Vagina (tissue), 2 donors: Measurements from ENCODE around the gene HOXC11.

Experiments used
- CTCF ChIP-seq, 3 experiments: fragments of 450-650 bp in 2 of 3; fragments of 200-600 bp in 1 of 3; sonication (generic) in 1 of 3; IDR thresholded peaks; one replicate each; pipeline ENCODE4 v1.5.1; 2017 to 2019; ENCODE audit warnings: antibody characterized with exemption in 3 of 3, mild to moderate bottlenecking in 2 of 3, moderate library complexity in 2 of 3
- POLR2A ChIP-seq, 2 donors: fragments of 450-650 bp; IDR thresholded peaks; one replicate each; pipeline ENCODE4 v1.6.1; 2017; ENCODE audit warnings: antibody characterized with exemption in 2 of 2, mild to moderate bottlenecking in 2 of 2, moderate library complexity in 2 of 2
- POLR2AphosphoS5 ChIP-seq, 2 donors: sonication (generic); formaldehyde crosslinking; IDR thresholded peaks; one replicate each; pipeline ENCODE4 v1.9.0; 2017; ENCODE audit warnings: antibody characterized with exemption in 2 of 2, mild to moderate bottlenecking in 2 of 2, low read depth in 1 of 2; ENCODE audit not compliant: insufficient read depth in 1 of 2

- no peak for TF ChIP-seq POLR2A (IDR thresholded peaks at IDR 0.05)
- TF ChIP-seq CTCF (IDR thresholded peaks at IDR 0.05) = no peak
- TF ChIP-seq POLR2AphosphoS5 (IDR thresholded peaks at IDR 0.05; ENCODE audit: insufficient read depth in 1 of 2, low read depth in 1 of 2) = no peak
Observed at GRCh38 chr12:53973236-53974042, 513 bp downstream of the HOXC11 start.
